ENCODE results near the gene GDPD2.
"Not testable (repeated sequence)": the region's sequence is repeated elsewhere in the genome, so short reads cannot be mapped to it uniquely, and the experiment has no call there.

GDPD2 gene

GRCh38 chrX:70422851-70423341 is at the start of gene GDPD2:
GDPD2 (plus strand) TSS chrX:70423314; CDS start chrX:70424985, 1,671 bp downstream.
- peak; percentile 40 for DNase-seq

- DNase-seq, result no peak
These were observed 36.9 kb upstream of the GDPD2 start for GRCh38 chrX:70386235-70386634.

GRCh38 chrX:70398899-70399298 is 24.2 kb upstream of the GDPD2 start:
- no peak for DNase-seq

GRCh38 chrX:70400181-70400580 is 22.9 kb upstream of the GDPD2 start:
- DNase-seq, result not testable (repeated sequence)

- no peak for DNase-seq
These were observed 20.4 kb upstream of the GDPD2 start for GRCh38 chrX:70402721-70403120.

- no peak for DNase-seq
These were observed 18.1 kb upstream of the GDPD2 start for GRCh38 chrX:70405003-70405402.

- DNase-seq, result no peak
These were observed 12.2 kb upstream of the GDPD2 start for GRCh38 chrX:70410921-70411320.

GRCh38 chrX:70411475-70411874 is 11.6 kb upstream of the GDPD2 start:
- no peak for DNase-seq

- no peak for DNase-seq
These were observed 1.5 kb upstream of the GDPD2 start for GRCh38 chrX:70421618-70422017.

GRCh38 chrX:70423936-70424675 is 992 bp downstream of the GDPD2 start:
- no peak for DNase-seq

- no peak for DNase-seq
These were observed 1.7 kb downstream of the GDPD2 start for GRCh38 chrX:70424801-70425200.

GRCh38 chrX:70426286-70427278 is 3.5 kb downstream of the GDPD2 start:
- DNase-seq, result no peak

- no peak for DNase-seq
These were observed 4.3 kb downstream of the GDPD2 start for GRCh38 chrX:70427365-70427764.

GRCh38 chrX:70429759-70430158 is 6.6 kb downstream of the GDPD2 start:
- DNase-seq, result no peak

- DNase-seq, result no peak
These were observed 10.1 kb downstream of the GDPD2 start for GRCh38 chrX:70432936-70433847.

GRCh38 chrX:70433848-70434351 is 10.8 kb downstream of the GDPD2 start:
- DNase-seq, result peak; percentile 48

GRCh38 chrX:70434352-70434866 is 11.3 kb downstream of the GDPD2 start:
- peak; percentile 75 for DNase-seq

- DNase-seq, result no peak
These were observed 11.9 kb downstream of the GDPD2 start for GRCh38 chrX:70434914-70435586.

- DNase-seq, result no peak
These were observed 13.2 kb downstream of the GDPD2 start for GRCh38 chrX:70436343-70436742.

GRCh38 chrX:70437011-70437410 is 13.9 kb downstream of the GDPD2 start:
- no peak for DNase-seq

- DNase-seq, result no peak
These were observed 15.0 kb downstream of the GDPD2 start for GRCh38 chrX:70437921-70438665.
